ENCODE data around the gene TASOR. TPM values are rescaled to one million over a fixed set of nuclear protein-coding genes. Genes with fewer than 3 reads are reported as not detected.
"Not testable (repeated sequence)": the region's sequence is repeated elsewhere in the genome, so short reads cannot be mapped to it uniquely, and the experiment has no call there.

The TASOR gene
- total and polyA plus RNA-seq, 4 donors, result 20.1 to 124 (median 34.1) TPM

DNA sequence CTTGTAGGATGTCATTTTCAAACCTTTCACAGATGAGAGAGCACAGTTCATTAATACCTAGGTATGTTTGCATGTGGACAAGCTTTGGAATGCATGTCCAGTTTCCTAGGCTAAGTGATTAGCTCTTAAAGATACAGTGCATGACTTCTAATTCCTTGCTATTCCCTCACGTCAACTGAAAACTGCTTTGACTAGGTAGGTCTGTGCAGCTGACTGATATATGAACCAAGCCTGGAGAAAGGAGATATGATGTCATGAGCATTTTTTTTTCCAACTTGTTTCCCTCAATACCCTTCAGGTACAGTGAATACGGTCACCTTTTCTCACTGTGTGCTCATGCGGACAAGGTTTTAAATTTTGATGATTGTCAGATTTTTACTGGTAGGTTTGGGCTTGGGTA is 41.6 kb upstream of the TASOR start:
- Histone ChIP-seq H3K36me3 (ENCODE audit: control insufficient read depth in 4 of 4, insufficient read depth in 4 of 4, low read length in 4 of 4) (peaks cover 5 to 20% (median 9%) of the 10 kb centered on the region in 4 donors), H3K4me3 (no peak overlapping the region), H3K9me3 (ENCODE audit: control insufficient read depth in 4 of 4, insufficient read depth in 3 of 4, low read length in 3 of 4) (no peaks in the 10 kb centered on the region), H3K27me3 (ENCODE audit: control insufficient read depth in 3 of 3, insufficient read depth in 3 of 3, low read length in 2 of 3) (no peaks in the 10 kb centered on the region), H3K27ac (ENCODE audit: low read depth in 1 of 2, low read length in 1 of 2) (no peak overlapping the region), H3K4me1 (ENCODE audit: control insufficient read depth in 5 of 5, insufficient read depth in 5 of 5, low read length in 5 of 5) (no peaks in the 10 kb centered on the region), H3K9ac (ENCODE audit: insufficient read depth in 1 of 2, low read length in 2 of 2) (no peak overlapping the region)
- WGBS, 2 donors, result 91 to 94% methylated on average over 3 of the region's 3 CpGs
- ATAC-seq (ENCODE audit: insufficient read depth, low FRiP score) (no peak), DNase-seq (peak in 1 of 3 donors; percentile 6)
- TF ChIP-seq, protein P1, sequence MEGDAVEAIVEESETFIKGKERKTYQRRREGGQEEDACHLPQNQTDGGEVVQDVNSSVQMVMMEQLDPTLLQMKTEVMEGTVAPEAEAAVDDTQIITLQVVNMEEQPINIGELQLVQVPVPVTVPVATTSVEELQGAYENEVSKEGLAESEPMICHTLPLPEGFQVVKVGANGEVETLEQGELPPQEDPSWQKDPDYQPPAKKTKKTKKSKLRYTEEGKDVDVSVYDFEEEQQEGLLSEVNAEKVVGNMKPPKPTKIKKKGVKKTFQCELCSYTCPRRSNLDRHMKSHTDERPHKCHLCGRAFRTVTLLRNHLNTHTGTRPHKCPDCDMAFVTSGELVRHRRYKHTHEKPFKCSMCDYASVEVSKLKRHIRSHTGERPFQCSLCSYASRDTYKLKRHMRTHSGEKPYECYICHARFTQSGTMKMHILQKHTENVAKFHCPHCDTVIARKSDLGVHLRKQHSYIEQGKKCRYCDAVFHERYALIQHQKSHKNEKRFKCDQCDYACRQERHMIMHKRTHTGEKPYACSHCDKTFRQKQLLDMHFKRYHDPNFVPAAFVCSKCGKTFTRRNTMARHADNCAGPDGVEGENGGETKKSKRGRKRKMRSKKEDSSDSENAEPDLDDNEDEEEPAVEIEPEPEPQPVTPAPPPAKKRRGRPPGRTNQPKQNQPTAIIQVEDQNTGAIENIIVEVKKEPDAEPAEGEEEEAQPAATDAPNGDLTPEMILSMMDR (IDR thresholded peaks at IDR 0.05; ENCODE audit: control extremely low read depth, extremely low read depth), result no peak

- Histone ChIP-seq H3K27me3 (ENCODE audit: control insufficient read depth in 3 of 3, insufficient read depth in 3 of 3, low read length in 2 of 3) (no peaks in the 10 kb centered on the region), H3K4me1 (ENCODE audit: control insufficient read depth in 5 of 5, insufficient read depth in 5 of 5, low read length in 5 of 5) (no peaks in the 10 kb centered on the region), H3K9ac (ENCODE audit: insufficient read depth in 1 of 2, low read length in 2 of 2) (no peak overlapping the region), H3K4me3 (no peak overlapping the region), H3K9me3 (ENCODE audit: control insufficient read depth in 4 of 4, insufficient read depth in 3 of 4, low read length in 3 of 4) (no peaks in the 10 kb centered on the region), H3K27ac (ENCODE audit: low read depth in 1 of 2, low read length in 1 of 2) (no peak overlapping the region), H3K36me3 (ENCODE audit: control insufficient read depth in 4 of 4, insufficient read depth in 4 of 4, low read length in 4 of 4) (peaks cover 0 to 6% (median 2%) of the 10 kb centered on the region in 4 donors)
- no peak for ATAC-seq (ENCODE audit: insufficient read depth, low FRiP score)
- TF ChIP-seq, protein P1 (IDR thresholded peaks at IDR 0.05; ENCODE audit: control extremely low read depth, extremely low read depth), result no peak
- DNase-seq, result no peak
Observed at GRCh38 chr3:56720849-56721248, 37.8 kb upstream of the TASOR start.

- H3K4me3 ChIP-seq; H3K4me1 ChIP-seq (ENCODE audit: control insufficient read depth in 5 of 5, insufficient read depth in 5 of 5, low read length in 5 of 5); H3K9ac ChIP-seq (ENCODE audit: insufficient read depth in 1 of 2, low read length in 2 of 2); H3K27me3 ChIP-seq (ENCODE audit: control insufficient read depth in 3 of 3, insufficient read depth in 3 of 3, low read length in 2 of 3); ATAC-seq (ENCODE audit: insufficient read depth, low FRiP score); H3K9me3 ChIP-seq (ENCODE audit: control insufficient read depth in 4 of 4, insufficient read depth in 3 of 4, low read length in 3 of 4); DNase-seq; H3K27ac ChIP-seq (ENCODE audit: low read depth in 1 of 2, low read length in 1 of 2); H3K36me3 ChIP-seq (ENCODE audit: control insufficient read depth in 4 of 4, insufficient read depth in 4 of 4, low read length in 4 of 4): not testable (repeated sequence)
- 98 to 100% methylated on average over 17 to 21 of the region's 21 CpGs for WGBS, 2 donors
Observed at GRCh38 chr3:56718809-56719208, 35.7 kb upstream of the TASOR start.

GRCh38 chr3:56711344-56711743 is 28.3 kb upstream of the TASOR start:
- Histone ChIP-seq H3K9ac (ENCODE audit: insufficient read depth in 1 of 2, low read length in 2 of 2) (no peak overlapping the region), H3K4me1 (ENCODE audit: control insufficient read depth in 5 of 5, insufficient read depth in 5 of 5, low read length in 5 of 5) (no peaks in the 10 kb centered on the region), H3K36me3 (ENCODE audit: control insufficient read depth in 4 of 4, insufficient read depth in 4 of 4, low read length in 4 of 4) (no peaks in the 10 kb centered on the region), H3K4me3 (no peak overlapping the region), H3K27ac (ENCODE audit: low read depth in 1 of 2, low read length in 1 of 2) (no peak overlapping the region), H3K27me3 (ENCODE audit: control insufficient read depth in 3 of 3, insufficient read depth in 3 of 3, low read length in 2 of 3) (no peaks in the 10 kb centered on the region), H3K9me3 (ENCODE audit: control insufficient read depth in 4 of 4, insufficient read depth in 3 of 4, low read length in 3 of 4) (no peaks in the 10 kb centered on the region)
- DNase-seq (no peak), ATAC-seq (ENCODE audit: insufficient read depth, low FRiP score) (no peak)
- TF ChIP-seq, protein P1 (IDR thresholded peaks at IDR 0.05; ENCODE audit: control extremely low read depth, extremely low read depth), result no peak
- 95 to 97% methylated on average over 2 of the region's 2 CpGs for WGBS, 2 donors

GRCh38 chr3:56707412-56707811 is 24.3 kb upstream of the TASOR start:
- H3K9me3 ChIP-seq (ENCODE audit: control insufficient read depth in 4 of 4, insufficient read depth in 3 of 4, low read length in 3 of 4); ATAC-seq (ENCODE audit: insufficient read depth, low FRiP score); H3K27me3 ChIP-seq (ENCODE audit: control insufficient read depth in 3 of 3, insufficient read depth in 3 of 3, low read length in 2 of 3); H3K4me3 ChIP-seq; H3K27ac ChIP-seq (ENCODE audit: low read depth in 1 of 2, low read length in 1 of 2); H3K36me3 ChIP-seq (ENCODE audit: control insufficient read depth in 4 of 4, insufficient read depth in 4 of 4, low read length in 4 of 4); DNase-seq; H3K4me1 ChIP-seq (ENCODE audit: control insufficient read depth in 5 of 5, insufficient read depth in 5 of 5, low read length in 5 of 5); H3K9ac ChIP-seq (ENCODE audit: insufficient read depth in 1 of 2, low read length in 2 of 2): not testable (repeated sequence)
- 91 to 96% methylated on average over 6 of the region's 6 CpGs for WGBS, 2 donors
